Measurements from ENCODE around the gene NBAS.

The NBAS gene

GRCh38 chr2:15560988-15561573 lies at the start of gene NBAS:
NBAS (minus strand) TSS chr2:15561334; CDS start chr2:15561304, 30 bp downstream.
- peak; percentile 68 for DNase-seq (ENCODE audit: low spot score)

GRCh38 chr2:15610430-15610952 lies 49.4 kb upstream of the NBAS start:
- no peak for DNase-seq (ENCODE audit: low spot score)

- no peak for DNase-seq (ENCODE audit: low spot score)
Observed at GRCh38 chr2:15609341-15610042, 48.4 kb upstream of the NBAS start.

GRCh38 chr2:15608392-15608761 lies 47.2 kb upstream of the NBAS start:
- DNase-seq (ENCODE audit: low spot score) = no peak

- no peak for DNase-seq (ENCODE audit: low spot score)
Observed at GRCh38 chr2:15607709-15608391, 46.7 kb upstream of the NBAS start.

- no peak for DNase-seq (ENCODE audit: low spot score)
Observed at GRCh38 chr2:15606481-15607441, 45.6 kb upstream of the NBAS start.

- no peak for DNase-seq (ENCODE audit: low spot score)
Observed at GRCh38 chr2:15605721-15606120, 44.6 kb upstream of the NBAS start.

- no peak for DNase-seq (ENCODE audit: low spot score)
Observed at GRCh38 chr2:15603948-15604347, 42.8 kb upstream of the NBAS start.

- DNase-seq (ENCODE audit: low spot score) = no peak
Observed at GRCh38 chr2:15603044-15603765, 42.1 kb upstream of the NBAS start.

- no peak for DNase-seq (ENCODE audit: low spot score)
Observed at GRCh38 chr2:15602393-15602792, 41.3 kb upstream of the NBAS start.

- no peak for DNase-seq (ENCODE audit: low spot score)
Observed at GRCh38 chr2:15601681-15602080, 40.5 kb upstream of the NBAS start.

GRCh38 chr2:15599994-15600393 lies 38.9 kb upstream of the NBAS start:
- DNase-seq (ENCODE audit: low spot score) = no peak

GRCh38 chr2:15596968-15597367 lies 35.8 kb upstream of the NBAS start:
- no peak for DNase-seq (ENCODE audit: low spot score)

- no peak for DNase-seq (ENCODE audit: low spot score)
Observed at GRCh38 chr2:15596350-15596749, 35.2 kb upstream of the NBAS start.

GRCh38 chr2:15595936-15596335 lies 34.8 kb upstream of the NBAS start:
- no peak for DNase-seq (ENCODE audit: low spot score)

GRCh38 chr2:15595342-15595905 lies 34.3 kb upstream of the NBAS start:
- no peak for DNase-seq (ENCODE audit: low spot score)

GRCh38 chr2:15594291-15595256 lies 33.4 kb upstream of the NBAS start:
- DNase-seq (ENCODE audit: low spot score) = no peak

GRCh38 chr2:15593327-15593705 lies 32.2 kb upstream of the NBAS start:
- no peak for DNase-seq (ENCODE audit: low spot score)

- peak; percentile 84 for DNase-seq (ENCODE audit: low spot score)
Observed at GRCh38 chr2:15591692-15592463, 30.7 kb upstream of the NBAS start, which contains the start of gene DDX1. DDX1 (plus strand) TSS chr2:15591868; CDS start chr2:15591934, 66 bp downstream.
